ENCODE data around the gene SNRNP27.

DNA sequence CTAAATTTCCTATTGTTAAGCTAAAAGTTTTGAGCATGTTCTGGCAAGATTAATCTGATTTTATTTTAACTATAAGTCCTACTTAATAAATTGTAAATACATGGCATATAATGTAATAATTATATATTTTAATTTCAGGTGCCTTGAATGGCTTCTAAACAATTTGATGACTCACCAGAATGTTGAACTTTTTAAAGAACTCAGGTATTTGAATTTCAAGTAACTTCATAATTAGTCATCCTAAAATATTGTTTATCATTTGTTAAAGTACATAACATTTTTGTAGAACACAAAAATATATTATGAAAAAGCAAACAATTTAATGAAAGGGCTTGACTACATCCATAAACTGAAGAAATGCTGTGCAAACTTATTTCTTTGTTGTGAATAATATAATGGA is 49.8 kb upstream of the SNRNP27 start:
- no peak for TF ChIP-seq JUNB (IDR thresholded peaks at IDR 0.05)
- no peak for TF ChIP-seq RAD21 (conservative IDR thresholded peaks at IDR 0.05 in 1 of 2, IDR thresholded peaks at IDR 0.05 in 1 of 2)
- TF ChIP-seq, protein P1, sequence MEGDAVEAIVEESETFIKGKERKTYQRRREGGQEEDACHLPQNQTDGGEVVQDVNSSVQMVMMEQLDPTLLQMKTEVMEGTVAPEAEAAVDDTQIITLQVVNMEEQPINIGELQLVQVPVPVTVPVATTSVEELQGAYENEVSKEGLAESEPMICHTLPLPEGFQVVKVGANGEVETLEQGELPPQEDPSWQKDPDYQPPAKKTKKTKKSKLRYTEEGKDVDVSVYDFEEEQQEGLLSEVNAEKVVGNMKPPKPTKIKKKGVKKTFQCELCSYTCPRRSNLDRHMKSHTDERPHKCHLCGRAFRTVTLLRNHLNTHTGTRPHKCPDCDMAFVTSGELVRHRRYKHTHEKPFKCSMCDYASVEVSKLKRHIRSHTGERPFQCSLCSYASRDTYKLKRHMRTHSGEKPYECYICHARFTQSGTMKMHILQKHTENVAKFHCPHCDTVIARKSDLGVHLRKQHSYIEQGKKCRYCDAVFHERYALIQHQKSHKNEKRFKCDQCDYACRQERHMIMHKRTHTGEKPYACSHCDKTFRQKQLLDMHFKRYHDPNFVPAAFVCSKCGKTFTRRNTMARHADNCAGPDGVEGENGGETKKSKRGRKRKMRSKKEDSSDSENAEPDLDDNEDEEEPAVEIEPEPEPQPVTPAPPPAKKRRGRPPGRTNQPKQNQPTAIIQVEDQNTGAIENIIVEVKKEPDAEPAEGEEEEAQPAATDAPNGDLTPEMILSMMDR (IDR thresholded peaks at IDR 0.05), result no peak
- no peak for TF ChIP-seq HOXA7 (CRISPR knock-in tag; IDR thresholded peaks at IDR 0.05)
- no peak for TF ChIP-seq POLR2A (IDR thresholded peaks at IDR 0.05; ENCODE audit: low read length)
- TF ChIP-seq PHF8 (IDR thresholded peaks at IDR 0.05; ENCODE audit: borderline replicate concordance, low read depth), result no peak
- TF ChIP-seq CHD2 (IDR thresholded peaks at IDR 0.05; ENCODE audit: low read length, partially characterized antibody), result no peak
